Stimulated activated effector memory CD8-positive, alpha-beta T cell treated with anti-CD3 and anti-CD28 coated beads, Interleukin-12 subunit alpha, Interleukin-12 subunit beta, amount 100 ng/mL, for 72 hours (primary cell): Measurements from ENCODE around the gene RGS11.

Source experiments
- ATAC-seq: fragments of 150-1000 bp; cut with Tn5 transposase; 2 replicates; pipeline ENCODE4 v1.10.0; 2021
- DNase-seq, 2 donors: peaks; one replicate each; pipeline ENCODE4 v3.0.0; 2021 to 2022; ENCODE audit warnings: low spot score in 2 of 2
- H3K27ac Mint-ChIP-seq: one replicate; pipeline ENCODE4 v1.8.0; 2022; ENCODE audit warnings: mild to moderate bottlenecking, mixed read lengths
- H3K36me3 Mint-ChIP-seq: one replicate; pipeline ENCODE4 v1.8.0; 2022; ENCODE audit warnings: mild to moderate bottlenecking, mixed read lengths
- H3K4me1 Mint-ChIP-seq: one replicate; pipeline ENCODE4 v1.8.0; 2022; ENCODE audit warnings: mixed read lengths
- H3K4me3 Mint-ChIP-seq: one replicate; pipeline ENCODE4 v1.8.0; 2022; ENCODE audit warnings: mild to moderate bottlenecking, mixed read lengths
- H3K9me3 Mint-ChIP-seq: one replicate; pipeline ENCODE4 v1.8.0; 2022; ENCODE audit warnings: mixed read lengths

The RGS11 gene

GRCh38 chr16:275786-276232 is at the start of gene RGS11:
Gene RGS11 (minus strand): TSS chr16:275944. CDS start chr16:275911, 33 bp downstream.
- Mint-ChIP-seq H3K4me3 (peak within 1 kb of the TSS; percentile 36), H3K4me1 (peaks cover 10% of the 10 kb centered on the region), H3K27ac (no peak within 1 kb of the TSS), H3K9me3 (no peaks in the 10 kb centered on the region), H3K36me3 (no peaks in the 10 kb centered on the region)
- ATAC-seq: no peak
- no peak for DNase-seq

- H3K27ac Mint-ChIP-seq: no peak overlapping the region
- peak overlapping the region; percentile 64 for H3K4me3 Mint-ChIP-seq
- no peaks in the 10 kb centered on the region for H3K9me3 Mint-ChIP-seq
- ATAC-seq: peak; percentile 35
- DNase-seq: no peak
- peaks cover 11% of the 10 kb centered on the region for H3K36me3 Mint-ChIP-seq
- peaks cover 59% of the 10 kb centered on the region for H3K4me1 Mint-ChIP-seq
Observed at GRCh38 chr16:324451-325334, 48.9 kb upstream of the RGS11 start.

GRCh38 chr16:324201-324450 is 48.4 kb upstream of the RGS11 start:
- DNase-seq (no peak), ATAC-seq (no peak)
- H3K9me3 Mint-ChIP-seq: no peaks in the 10 kb centered on the region
- peaks cover 10% of the 10 kb centered on the region for H3K36me3 Mint-ChIP-seq
- H3K4me1 Mint-ChIP-seq: peaks cover 64% of the 10 kb centered on the region
- H3K4me3 Mint-ChIP-seq: peak overlapping the region; percentile 64
- H3K27ac Mint-ChIP-seq: no peak overlapping the region

GRCh38 chr16:322476-323143 is 46.9 kb upstream of the RGS11 start:
- ATAC-seq (no peak), DNase-seq (no peak)
- Mint-ChIP-seq H3K4me3 (no peak overlapping the region), H3K27ac (no peak overlapping the region), H3K4me1 (peaks cover 76% of the 10 kb centered on the region), H3K36me3 (peaks cover 10% of the 10 kb centered on the region), H3K9me3 (no peaks in the 10 kb centered on the region)

GRCh38 chr16:321532-321931 is 45.8 kb upstream of the RGS11 start:
- Mint-ChIP-seq H3K27ac (no peak overlapping the region), H3K4me3 (no peak overlapping the region), H3K36me3 (no peaks in the 10 kb centered on the region), H3K4me1 (peaks cover 76% of the 10 kb centered on the region), H3K9me3 (no peaks in the 10 kb centered on the region)
- DNase-seq: no peak
- no peak for ATAC-seq

- H3K36me3 Mint-ChIP-seq: no peaks in the 10 kb centered on the region
- H3K9me3 Mint-ChIP-seq: no peaks in the 10 kb centered on the region
- no peak overlapping the region for H3K27ac Mint-ChIP-seq
- DNase-seq (no peak), ATAC-seq (no peak)
- no peak overlapping the region for H3K4me3 Mint-ChIP-seq
- H3K4me1 Mint-ChIP-seq: peaks cover 75% of the 10 kb centered on the region
Observed at GRCh38 chr16:320206-320605, 44.5 kb upstream of the RGS11 start.

GRCh38 chr16:318628-319027 is 42.9 kb upstream of the RGS11 start:
- Mint-ChIP-seq H3K4me3 (no peak overlapping the region), H3K36me3 (peaks cover 11% of the 10 kb centered on the region), H3K4me1 (peaks cover 66% of the 10 kb centered on the region), H3K9me3 (no peaks in the 10 kb centered on the region), H3K27ac (no peak overlapping the region)
- DNase-seq (no peak), ATAC-seq (no peak)

- DNase-seq (no peak), ATAC-seq (peak; percentile 57)
- Mint-ChIP-seq H3K9me3 (no peaks in the 10 kb centered on the region), H3K27ac (no peak overlapping the region), H3K36me3 (peaks cover 11% of the 10 kb centered on the region), H3K4me1 (peaks cover 61% of the 10 kb centered on the region), H3K4me3 (no peak overlapping the region)
Observed at GRCh38 chr16:317583-317982, 41.8 kb upstream of the RGS11 start.

GRCh38 chr16:316741-317464 is 41.2 kb upstream of the RGS11 start:
- ATAC-seq: no peak

GRCh38 chr16:314795-315299 is 39.1 kb upstream of the RGS11 start:
- Mint-ChIP-seq H3K4me3 (no peak overlapping the region), H3K9me3 (no peaks in the 10 kb centered on the region), H3K36me3 (peaks cover 38% of the 10 kb centered on the region), H3K4me1 (peaks cover 45% of the 10 kb centered on the region), H3K27ac (no peak overlapping the region)
- ATAC-seq (no peak), DNase-seq (no peak)

More at GRCh38 chr16:316741-317464, 41.2 kb upstream of the RGS11 start:
- Mint-ChIP-seq H3K9me3 (no peaks in the 10 kb centered on the region), H3K36me3 (peaks cover 18% of the 10 kb centered on the region), H3K4me1 (peaks cover 58% of the 10 kb centered on the region), H3K27ac (no peak overlapping the region), H3K4me3 (no peak overlapping the region)
- no peak for DNase-seq

- ATAC-seq: no peak
Observed at GRCh38 chr16:314351-314750, 38.6 kb upstream of the RGS11 start.

GRCh38 chr16:311725-312124 is 36.0 kb upstream of the RGS11 start:
- Mint-ChIP-seq H3K27ac (peak overlapping the region; percentile 29), H3K4me3 (no peak overlapping the region), H3K4me1 (peaks cover 49% of the 10 kb centered on the region), H3K9me3 (no peaks in the 10 kb centered on the region), H3K36me3 (peaks cover 45% of the 10 kb centered on the region)
- ATAC-seq (no peak), DNase-seq (no peak)

More at GRCh38 chr16:314351-314750, 38.6 kb upstream of the RGS11 start:
- H3K9me3 Mint-ChIP-seq: no peaks in the 10 kb centered on the region
- no peak overlapping the region for H3K4me3 Mint-ChIP-seq
- peaks cover 41% of the 10 kb centered on the region for H3K36me3 Mint-ChIP-seq
- H3K4me1 Mint-ChIP-seq: peaks cover 46% of the 10 kb centered on the region
- DNase-seq: no peak
- no peak overlapping the region for H3K27ac Mint-ChIP-seq

- no peaks in the 10 kb centered on the region for H3K9me3 Mint-ChIP-seq
- ATAC-seq (peak; percentile 48), DNase-seq (no peak)
- peaks cover 42% of the 10 kb centered on the region for H3K4me1 Mint-ChIP-seq
- H3K36me3 Mint-ChIP-seq: peaks cover 61% of the 10 kb centered on the region
- peak overlapping the region; percentile 76 for H3K27ac Mint-ChIP-seq
- no peak overlapping the region for H3K4me3 Mint-ChIP-seq
Observed at GRCh38 chr16:309476-309875, 33.7 kb upstream of the RGS11 start.

- Mint-ChIP-seq H3K9me3 (no peaks in the 10 kb centered on the region), H3K4me1 (peaks cover 42% of the 10 kb centered on the region), H3K4me3 (no peak overlapping the region), H3K36me3 (peaks cover 69% of the 10 kb centered on the region), H3K27ac (peak overlapping the region; percentile 78)
- no peak for DNase-seq
- ATAC-seq: peak; percentile 49
Observed at GRCh38 chr16:307691-308312, 32.1 kb upstream of the RGS11 start.

- peak overlapping the region; percentile 78 for H3K27ac Mint-ChIP-seq
- no peaks in the 10 kb centered on the region for H3K9me3 Mint-ChIP-seq
- no peak for ATAC-seq
- peaks cover 64% of the 10 kb centered on the region for H3K36me3 Mint-ChIP-seq
- no peak for DNase-seq
- peaks cover 42% of the 10 kb centered on the region for H3K4me1 Mint-ChIP-seq
- no peak overlapping the region for H3K4me3 Mint-ChIP-seq
Observed at GRCh38 chr16:306911-307370, 31.2 kb upstream of the RGS11 start.
